GM18526 (cell line): ENCODE data around the gene G6PC1.

Experiments
- POLR2A ChIP-seq: IDR thresholded peaks from 3 replicates; pipeline ENCODE4 v1.6.1; 2011; ENCODE audit not compliant: insufficient read length; ENCODE audit errors: extremely low read depth

The G6PC1 gene

DNA sequence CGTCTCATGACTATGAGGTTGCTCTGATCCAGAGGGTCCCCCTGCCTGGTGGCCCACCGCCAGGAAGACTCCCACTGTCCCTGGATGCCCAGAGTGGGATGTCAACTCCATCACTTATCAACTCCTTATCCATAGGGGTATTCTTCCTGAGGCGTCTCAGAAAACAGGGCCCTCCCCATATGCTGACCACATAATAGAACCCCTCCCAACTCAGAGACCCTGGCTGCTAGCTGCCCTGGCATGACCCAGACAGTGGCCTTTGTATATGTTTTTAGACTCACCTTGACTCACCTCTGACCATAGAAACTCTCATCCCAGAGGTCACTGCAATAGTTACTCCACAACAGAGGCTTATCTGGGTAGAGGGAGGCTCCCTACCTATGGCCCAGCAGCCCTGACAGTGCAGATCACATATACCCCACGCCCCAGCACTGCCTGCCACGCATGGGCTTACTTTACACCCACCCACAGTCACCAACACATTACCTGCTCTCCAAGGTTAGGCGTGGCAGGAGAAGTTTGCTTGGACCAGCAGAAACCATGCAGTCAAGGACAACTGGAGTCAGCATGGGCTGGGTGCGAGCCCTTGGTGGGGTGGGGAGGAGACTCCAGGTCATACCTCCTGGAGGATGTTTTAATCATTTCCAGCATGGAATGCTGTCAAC, 2.3 kb upstream of the G6PC1 start:
- no peak for TF ChIP-seq POLR2A

DNA sequence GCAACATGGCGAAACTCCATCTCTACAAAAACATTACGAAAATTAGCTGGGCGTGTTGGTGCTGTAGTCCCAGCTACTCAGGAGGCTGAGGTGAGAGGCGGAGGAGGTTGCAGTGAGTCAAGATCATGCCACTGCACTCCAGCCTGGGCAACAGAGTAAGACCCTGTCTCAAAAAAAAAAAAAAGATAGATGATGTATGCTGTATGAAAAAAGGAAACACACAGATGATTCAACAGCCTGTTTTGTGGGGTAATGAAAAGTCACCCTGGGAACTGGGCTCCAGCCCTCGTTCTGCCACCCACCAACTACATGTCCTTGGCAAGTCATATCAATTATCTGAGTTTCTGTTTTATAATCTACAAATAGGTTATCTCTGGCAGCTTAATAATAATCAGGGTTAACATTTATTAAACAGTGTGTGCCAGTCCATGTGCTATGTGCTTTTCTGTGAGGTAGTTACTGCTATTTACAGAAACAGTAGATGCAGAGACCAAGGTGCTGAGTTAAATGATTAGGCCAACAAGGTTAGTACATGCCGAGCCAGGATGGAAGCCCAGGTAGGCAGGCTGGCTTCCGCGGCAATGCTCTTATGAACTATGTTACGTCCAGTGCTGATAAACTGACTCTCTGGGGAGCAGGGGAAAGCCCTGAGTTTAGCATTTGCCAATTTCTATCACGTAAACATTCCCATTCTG, 1.1 kb downstream of the G6PC1 start:
- TF ChIP-seq POLR2A = no peak

DNA sequence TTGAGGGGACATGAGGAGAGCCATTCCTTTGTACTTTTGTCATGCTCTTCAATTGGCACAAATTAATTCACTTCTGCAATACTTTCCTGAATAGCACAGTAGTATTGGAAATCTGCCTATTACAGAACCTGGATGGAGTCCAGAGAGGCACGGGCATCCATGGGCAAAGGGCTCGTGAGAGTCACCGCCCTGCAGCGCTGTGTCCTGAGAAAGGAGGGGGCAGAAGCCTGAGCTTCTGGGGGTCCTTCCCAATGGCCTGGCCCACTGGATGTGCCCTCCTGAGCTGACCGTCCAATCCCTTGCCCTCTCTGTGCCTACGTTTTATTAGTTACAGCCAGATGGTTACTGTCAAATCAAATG, 3.5 kb downstream of the G6PC1 start:
- no peak for TF ChIP-seq POLR2A

DNA sequence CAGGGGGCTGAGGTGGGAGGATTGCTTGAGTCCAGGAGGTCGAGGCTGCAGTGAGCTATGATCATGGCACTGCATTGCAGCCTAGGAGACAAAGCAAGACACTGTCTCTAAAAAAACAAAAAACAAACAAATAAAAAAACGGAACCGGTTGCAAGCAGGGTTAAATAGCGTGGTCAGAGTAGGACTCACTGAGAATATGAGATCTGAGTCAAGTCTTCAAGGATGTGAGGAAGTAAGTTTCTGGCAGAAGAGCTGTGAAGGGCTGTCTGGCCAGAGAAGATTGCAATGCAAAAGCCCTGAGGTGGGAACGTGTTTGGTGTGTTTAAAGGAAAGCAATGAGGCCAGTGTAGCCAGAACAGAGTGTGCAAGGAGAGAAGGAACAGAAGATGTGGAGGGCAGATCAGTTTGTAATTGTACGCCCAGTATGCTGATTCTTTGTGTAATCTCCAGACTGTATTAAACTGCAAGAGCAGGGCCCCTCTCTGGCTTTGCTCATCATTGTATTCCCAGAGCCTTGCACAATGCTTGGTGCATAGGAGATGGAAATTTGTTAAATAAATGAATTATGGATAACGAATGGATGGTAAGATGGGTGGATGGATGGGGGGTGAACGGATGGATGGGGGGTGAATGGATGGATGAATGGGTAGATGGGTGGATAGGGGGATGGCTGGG, 6.3 kb downstream of the G6PC1 start:
- TF ChIP-seq POLR2A = no peak

DNA sequence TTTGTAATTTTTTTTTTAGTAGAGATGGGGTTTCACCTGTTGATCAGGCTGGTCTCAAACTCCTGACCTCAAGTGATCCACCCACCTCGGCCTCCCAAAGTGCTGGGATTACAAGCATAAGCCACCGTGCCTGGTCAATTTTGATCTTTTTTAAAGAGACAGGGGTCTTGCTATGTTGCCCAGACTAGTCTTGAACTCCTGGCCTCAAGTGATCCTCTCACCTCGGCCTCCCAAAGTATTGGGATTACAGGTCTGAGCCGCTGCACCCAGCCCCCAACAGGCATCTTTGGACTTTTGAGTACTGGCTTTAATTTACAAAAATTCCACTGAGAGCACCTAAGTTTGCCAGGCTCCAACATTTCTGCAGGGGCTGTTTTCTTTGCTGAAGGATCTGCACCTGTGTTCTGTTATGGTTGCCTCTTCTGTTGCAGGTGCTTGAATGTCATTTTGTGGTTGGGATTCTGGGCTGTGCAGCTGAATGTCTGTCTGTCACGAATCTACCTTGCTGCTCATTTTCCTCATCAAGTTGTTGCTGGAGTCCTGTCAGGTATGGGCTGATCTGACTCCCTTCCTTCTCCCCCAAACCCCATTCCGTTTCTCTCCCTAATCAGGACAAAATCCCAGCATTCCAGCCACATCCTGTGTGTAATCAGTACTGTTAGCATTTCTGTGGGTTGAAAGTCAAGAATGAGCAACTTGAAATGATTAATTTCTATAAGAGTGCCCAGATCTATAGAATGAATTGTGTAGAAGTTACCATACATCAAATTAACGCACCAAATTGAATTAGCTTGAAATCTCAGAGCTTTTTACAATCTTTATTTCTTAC, 8.5 kb downstream of the G6PC1 start:
- TF ChIP-seq POLR2A = no peak

DNA sequence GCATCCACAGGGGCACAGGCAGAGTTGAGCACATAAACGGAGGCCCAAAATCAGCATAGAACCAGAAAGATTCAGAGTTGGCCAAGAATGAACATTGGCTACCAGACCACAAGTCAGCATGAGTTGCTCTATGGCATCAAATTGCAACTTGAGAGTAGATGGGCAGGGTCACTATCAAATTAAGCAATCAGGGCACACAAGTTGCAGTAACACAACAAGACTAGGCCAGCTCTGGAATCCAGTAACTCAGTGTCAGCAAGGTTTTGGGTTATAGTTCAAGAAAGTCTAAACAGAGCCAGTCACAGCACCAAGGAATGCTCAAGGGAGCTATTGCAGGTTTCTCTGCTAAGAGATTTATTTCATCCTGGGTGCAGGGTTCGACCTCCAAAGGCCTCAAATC, 12.9 kb downstream of the G6PC1 start:
- TF ChIP-seq POLR2A = no peak

DNA sequence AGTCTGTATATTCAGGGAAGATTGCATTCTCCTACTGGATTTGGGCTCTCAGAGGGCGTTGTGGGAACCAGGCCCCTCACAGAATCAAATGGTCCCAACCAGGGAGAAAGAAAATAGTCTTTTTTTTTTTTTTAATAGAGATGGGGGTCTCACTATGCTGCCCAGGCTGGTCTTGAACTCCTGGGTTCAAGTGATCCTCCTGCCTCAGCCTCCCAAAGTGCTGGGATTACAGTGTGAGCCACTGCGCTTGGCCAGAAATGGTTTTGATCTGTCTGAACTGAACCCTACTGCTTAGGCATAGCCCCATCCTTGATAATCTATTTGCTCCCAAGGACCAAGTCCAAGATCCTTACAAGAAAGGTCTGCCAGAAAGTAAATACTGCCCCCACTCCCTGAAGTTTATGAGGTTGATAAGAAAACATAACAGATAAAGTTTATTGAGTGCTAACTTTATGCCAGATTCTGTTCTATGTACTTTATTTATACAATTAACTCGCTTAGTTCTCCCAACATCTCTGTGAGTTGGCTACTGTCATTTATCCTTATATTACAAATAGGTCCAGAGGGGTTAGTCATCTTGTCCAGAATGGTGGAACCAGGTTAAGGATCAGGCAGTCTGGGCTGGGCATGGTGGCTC, 13.5 kb downstream of the G6PC1 start:
- no peak for TF ChIP-seq POLR2A

GRCh38 chr17:42917236-42917603, 16.6 kb downstream of the G6PC1 start:
- TF ChIP-seq POLR2A = no peak

DNA sequence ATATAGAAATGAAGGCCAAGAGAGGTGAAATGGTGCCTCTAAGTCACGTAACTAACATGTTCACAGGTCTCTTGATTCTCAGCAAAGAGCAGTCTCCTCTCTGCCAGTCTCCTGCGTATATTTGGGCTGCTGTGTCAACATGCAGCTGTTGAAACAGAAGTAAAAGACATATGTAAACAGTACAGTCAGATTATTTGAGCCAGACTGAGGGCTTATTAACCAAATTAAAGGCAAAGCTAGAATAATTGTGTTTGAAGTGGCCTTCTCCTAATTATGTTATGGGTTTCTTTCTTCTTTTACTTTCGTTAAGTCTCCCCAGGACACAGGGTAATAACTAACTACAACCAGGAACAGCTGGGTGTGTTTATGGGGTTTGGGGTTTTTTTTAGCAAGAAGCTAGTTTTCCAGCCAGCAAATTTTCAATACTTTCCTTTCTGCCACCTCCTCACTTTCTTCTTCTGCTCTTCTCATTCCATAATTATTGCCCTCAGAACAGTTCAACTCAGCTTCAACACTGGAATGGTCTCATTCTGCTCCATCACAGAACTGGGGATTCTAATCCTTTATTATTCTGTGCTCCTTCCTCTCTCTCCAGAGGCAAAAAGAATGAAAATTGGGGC, 18.4 kb downstream of the G6PC1 start:
- no peak for TF ChIP-seq POLR2A

GRCh38 chr17:42920106-42920900, 19.7 kb downstream of the G6PC1 start:
- TF ChIP-seq POLR2A = no peak

DNA sequence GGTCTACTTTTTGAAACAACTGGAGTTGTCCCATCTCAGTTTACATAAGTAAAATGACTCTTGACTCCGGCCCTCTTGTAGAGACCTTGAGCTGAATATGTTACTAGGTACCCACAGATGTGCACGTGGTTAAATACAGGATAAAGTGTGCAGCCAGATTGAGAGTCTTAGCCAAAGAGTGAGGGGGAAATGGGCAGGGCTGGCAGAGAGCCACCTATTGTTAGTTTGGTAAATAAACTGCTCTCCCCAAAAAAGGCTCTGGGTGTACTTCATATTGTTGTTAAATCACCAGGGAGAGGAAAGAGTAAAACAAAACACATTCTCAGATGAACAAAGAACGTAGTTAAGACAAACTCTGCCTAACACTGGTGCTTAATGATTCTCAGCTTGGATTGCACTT, 20.3 kb downstream of the G6PC1 start:
- no peak for TF ChIP-seq POLR2A

- TF ChIP-seq POLR2A = no peak
These were observed 21.7 kb downstream of the G6PC1 start for GRCh38 chr17:42922294-42922693.

DNA sequence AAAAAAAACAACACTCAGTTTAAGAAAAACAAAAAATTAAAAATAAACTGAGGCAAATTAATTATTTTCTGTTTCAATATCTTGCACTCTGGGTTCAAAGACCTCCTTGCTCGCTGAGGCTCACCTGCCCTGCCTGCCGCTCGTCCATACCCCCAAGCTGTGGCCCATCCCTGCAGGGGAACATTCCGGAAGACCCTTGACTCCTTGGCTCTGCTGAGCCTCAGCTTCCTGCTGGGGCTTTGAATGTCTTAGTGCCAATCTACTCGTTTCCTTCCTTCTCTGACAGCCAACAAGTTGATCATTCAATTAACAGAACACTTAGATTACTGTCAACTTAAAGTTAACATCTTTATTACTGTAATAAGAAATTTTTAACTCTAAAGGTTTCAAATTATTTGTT, 24.3 kb downstream of the G6PC1 start:
- no peak for TF ChIP-seq POLR2A
